ENCODE results near the gene NEGR1. TPM values are rescaled to one million over a fixed set of nuclear protein-coding genes. Genes with fewer than 3 reads are reported as not detected.

Gene NEGR1
- total and polyA plus RNA-seq, 3 donors from 2014 or later, result 2.9 to 7.6 (median 3.1) TPM

DNA sequence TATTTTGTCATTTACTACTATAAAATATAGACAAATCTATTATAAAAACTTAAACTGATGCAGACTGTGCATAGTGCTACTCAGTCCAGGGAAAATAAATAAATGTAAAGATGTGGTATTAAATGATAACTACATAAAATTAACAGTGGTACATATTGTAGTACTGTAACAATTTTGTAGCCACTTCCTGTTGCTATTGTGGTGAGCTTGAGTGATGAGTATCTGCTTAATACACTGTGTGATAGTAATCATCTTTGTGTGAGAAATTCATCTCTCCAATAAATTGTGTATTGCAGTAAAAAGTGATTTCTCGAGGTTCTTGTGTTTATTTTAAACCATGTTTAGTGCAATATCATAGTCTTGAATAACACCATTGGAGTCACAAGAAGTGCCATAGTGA is 848.1 kb downstream of the NEGR1 start:
- intact Hi-C loops (cut with DNase I; ENCODE audit: low total_unique reads), result no loop called here
- no peak overlapping the region for H3K27ac ChIP-seq

DNA sequence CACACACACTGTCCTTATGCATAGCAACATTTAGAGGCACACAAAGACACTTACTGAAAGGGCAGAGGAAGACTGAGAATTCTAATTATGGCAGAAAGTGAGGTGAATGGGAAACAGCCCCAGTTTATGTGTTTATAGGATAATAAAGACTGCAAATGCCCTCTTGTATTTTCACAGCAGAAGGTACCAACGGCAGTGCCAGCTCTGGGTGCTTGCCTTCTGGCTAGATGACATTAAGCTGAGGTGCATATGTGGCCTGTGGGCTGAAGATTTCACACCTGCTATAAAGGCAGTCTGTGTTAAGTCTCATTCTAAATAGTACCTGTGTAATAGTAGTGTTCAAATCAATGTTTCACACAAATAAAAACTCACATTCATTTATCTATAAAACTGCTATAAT is 854.3 kb downstream of the NEGR1 start:
- Histone ChIP-seq H3K9me3 (no peaks in the 10 kb centered on the region), H3K4me3 (no peak overlapping the region), H3K27ac (no peak overlapping the region), H3K4me1 (no peaks in the 10 kb centered on the region), H3K36me3 (ENCODE audit: low read depth, missing control alignments) (no peaks in the 10 kb centered on the region), H3K27me3 (no peaks in the 10 kb centered on the region)
- intact Hi-C loops (cut with DNase I; ENCODE audit: low total_unique reads), result no loop called here
- no peak for DNase-seq
- TF ChIP-seq POLR2A (IDR thresholded peaks at IDR 0.05) (no peak), CTCF (IDR thresholded peaks at IDR 0.05) (no peak)
- 58 to 71% methylated on average over 1 of the region's 1 CpG for WGBS, 2 donors

More for the DNA sequence above, 848.1 kb downstream of the NEGR1 start:
- Histone ChIP-seq H3K36me3 (ENCODE audit: low read depth, missing control alignments) (no peaks in the 10 kb centered on the region), H3K27me3 (no peaks in the 10 kb centered on the region), H3K4me3 (no peak overlapping the region), H3K4me1 (no peaks in the 10 kb centered on the region), H3K9me3 (no peaks in the 10 kb centered on the region)
- WGBS, 2 donors, result 81 to 92% methylated on average over 1 of the region's 1 CpG
- DNase-seq, result no peak
- TF ChIP-seq CTCF (IDR thresholded peaks at IDR 0.05) (no peak), POLR2A (IDR thresholded peaks at IDR 0.05) (no peak)

DNA sequence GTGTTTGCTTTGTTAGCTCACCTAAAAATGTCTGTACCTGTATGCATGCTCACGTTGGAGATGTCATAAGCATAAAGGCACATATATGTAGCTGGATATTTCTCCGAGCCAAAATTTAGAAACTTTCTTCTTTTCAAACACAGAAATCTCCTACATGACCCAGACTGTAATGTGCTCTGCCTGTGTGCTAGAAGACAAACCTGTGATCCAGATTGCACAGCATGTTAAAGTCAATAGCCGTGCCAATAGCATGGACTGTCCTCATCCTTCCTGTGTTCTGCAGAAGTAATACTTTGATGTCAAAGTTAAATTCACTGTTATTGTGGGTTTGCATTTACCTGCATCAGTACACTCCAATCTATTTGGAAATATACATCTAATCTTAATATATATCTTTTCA is 855.3 kb downstream of the NEGR1 start:
- Histone ChIP-seq H3K9me3 (no peaks in the 10 kb centered on the region), H3K36me3 (ENCODE audit: low read depth, missing control alignments) (no peaks in the 10 kb centered on the region), H3K4me1 (no peaks in the 10 kb centered on the region), H3K4me3 (no peak overlapping the region), H3K27me3 (no peaks in the 10 kb centered on the region), H3K27ac (no peak overlapping the region)
- WGBS, 2 donors, result 82 to 84% methylated on average over 3 of the region's 3 CpGs
- no peak for DNase-seq
- intact Hi-C loops (cut with DNase I; ENCODE audit: low total_unique reads), result no loop called here
- no peak for TF ChIP-seq CTCF (IDR thresholded peaks at IDR 0.05)
- no peak for TF ChIP-seq POLR2A (IDR thresholded peaks at IDR 0.05)

DNA sequence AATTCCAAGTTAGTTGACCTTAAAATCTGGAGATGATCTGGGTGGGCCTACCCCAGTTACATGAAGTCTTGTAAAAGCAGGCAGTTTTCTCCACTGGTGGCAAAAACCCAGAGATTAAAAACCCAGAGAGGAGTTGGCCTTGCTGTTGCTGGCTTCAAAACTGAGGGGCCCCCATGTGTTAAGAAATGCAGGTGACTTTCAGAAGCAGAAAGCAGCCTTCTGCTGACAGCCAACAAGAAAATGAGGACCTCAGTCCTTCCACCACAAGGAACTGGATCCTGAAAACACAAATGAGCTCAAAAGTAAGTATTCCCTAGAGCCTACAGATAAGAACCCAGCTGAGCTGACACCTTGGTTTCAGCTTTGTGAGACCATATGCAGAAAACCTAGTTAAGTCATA is 857.8 kb downstream of the NEGR1 start:
- H3K36me3 ChIP-seq (ENCODE audit: low read depth, missing control alignments), result no peaks in the 10 kb centered on the region
- no peaks in the 10 kb centered on the region for H3K9me3 ChIP-seq
- no peaks in the 10 kb centered on the region for H3K27me3 ChIP-seq
- no peak overlapping the region for H3K27ac ChIP-seq
- H3K4me1 ChIP-seq, result no peaks in the 10 kb centered on the region
- DNase-seq, result no peak
- intact Hi-C loops (cut with DNase I; ENCODE audit: low total_unique reads), result no loop called here
- H3K4me3 ChIP-seq, result no peak overlapping the region
- TF ChIP-seq POLR2A (IDR thresholded peaks at IDR 0.05) (no peak), CTCF (IDR thresholded peaks at IDR 0.05) (no peak)

DNA sequence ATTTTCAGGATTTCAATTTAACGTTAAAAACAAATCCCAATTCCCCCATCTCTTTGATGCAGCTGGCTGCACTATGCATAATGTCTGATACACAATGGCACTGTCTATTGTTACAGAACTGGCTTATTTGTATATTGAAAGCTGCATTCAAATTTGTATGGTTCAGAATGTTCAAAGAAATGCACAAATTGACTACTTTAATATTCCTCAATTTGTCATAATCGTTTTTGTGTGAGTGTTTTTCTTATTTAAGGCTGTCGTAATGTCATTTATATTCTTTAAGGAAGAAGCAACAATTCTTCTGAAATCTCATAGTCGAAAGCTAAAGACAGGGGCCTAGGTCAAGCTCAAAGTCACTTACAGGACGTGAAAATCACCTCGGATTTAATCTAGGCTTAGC is 860.1 kb downstream of the NEGR1 start:
- H3K4me1 ChIP-seq, result no peaks in the 10 kb centered on the region
- no peak overlapping the region for H3K27ac ChIP-seq
- intact Hi-C loops (cut with DNase I; ENCODE audit: low total_unique reads), result no loop called here
- no peaks in the 10 kb centered on the region for H3K27me3 ChIP-seq
- DNase-seq, result no peak
- TF ChIP-seq POLR2A (IDR thresholded peaks at IDR 0.05) (no peak), CTCF (IDR thresholded peaks at IDR 0.05) (no peak)
- no peaks in the 10 kb centered on the region for H3K36me3 ChIP-seq (ENCODE audit: low read depth, missing control alignments)
- H3K9me3 ChIP-seq, result no peaks in the 10 kb centered on the region
- 67 to 76% methylated on average over 6 of the region's 6 CpGs for WGBS, 2 donors
- no peak overlapping the region for H3K4me3 ChIP-seq

All from testis (tissue), 3 donors.